ENCODE data around the gene TXNRD2. TPM values are rescaled to one million over a fixed set of nuclear protein-coding genes. Genes with fewer than 3 reads are reported as not detected.
A peak's percentile ranks its signal among the peaks of the same experiment; 100 is the strongest.

Gene TXNRD2
- total and polyA plus RNA-seq, 7 donors: 13.7 to 35.1 (median 21.1) TPM

- peak in 1 of 2 donors; percentile 35 for DNase-seq
- no peak for TF ChIP-seq CTCF (IDR thresholded peaks at IDR 0.05)
- ATAC-seq: no peak
- 99% methylated on average over 3 of the region's 3 CpGs for WGBS, 3 donors
- Histone ChIP-seq H3K4me3 (no peak overlapping the region), H3K36me3 (ENCODE audit: insufficient read depth in 1 of 2, low read depth in 1 of 2) (no peaks in the 10 kb centered on the region), H3K4me1 (no peaks in the 10 kb centered on the region), H3K27ac (no peak overlapping the region), H3K9me3 (no peaks in the 10 kb centered on the region), H3K27me3 (ENCODE audit: insufficient read depth in 3 of 3, low read length in 2 of 3) (no peaks in the 10 kb centered on the region)
- intact Hi-C loops (cut with DNase I): no loop called here
Observed at GRCh38 chr22:19868333-19868732, 73.3 kb downstream of the TXNRD2 start.

- DNase-seq (peak in 1 of 2 donors; percentile 20), ATAC-seq (no peak)
- 90 to 95% (median 94%) methylated on average over 7 of the region's 7 CpGs for WGBS, 3 donors
- Histone ChIP-seq H3K36me3 (ENCODE audit: insufficient read depth in 1 of 2, low read depth in 1 of 2) (no peaks in the 10 kb centered on the region), H3K27me3 (ENCODE audit: insufficient read depth in 3 of 3, low read length in 2 of 3) (no peaks in the 10 kb centered on the region), H3K4me3 (no peak overlapping the region), H3K9me3 (no peaks in the 10 kb centered on the region), H3K4me1 (no peaks in the 10 kb centered on the region), H3K27ac (no peak overlapping the region)
- intact Hi-C loops (cut with DNase I): no loop called here
- no peak for TF ChIP-seq CTCF (IDR thresholded peaks at IDR 0.05)
Observed at GRCh38 chr22:19867617-19868016, 74.0 kb downstream of the TXNRD2 start.

GRCh38 chr22:19866665-19867009 is 75.0 kb downstream of the TXNRD2 start:
- intact Hi-C loops (cut with DNase I): no loop called here
- Histone ChIP-seq H3K4me3 (no peak overlapping the region), H3K27me3 (ENCODE audit: insufficient read depth in 3 of 3, low read length in 2 of 3) (no peaks in the 10 kb centered on the region), H3K9me3 (no peaks in the 10 kb centered on the region), H3K27ac (no peak overlapping the region), H3K4me1 (no peaks in the 10 kb centered on the region), H3K36me3 (ENCODE audit: insufficient read depth in 1 of 2, low read depth in 1 of 2) (no peaks in the 10 kb centered on the region)
- 90 to 93% (median 91%) methylated on average over 3 of the region's 3 CpGs for WGBS, 3 donors
- no peak for TF ChIP-seq CTCF (IDR thresholded peaks at IDR 0.05)
- no peak for DNase-seq
- ATAC-seq: no peak

- ATAC-seq: no peak
- WGBS, 3 donors: 72 to 84% (median 73%) methylated on average over 12 of the region's 12 CpGs
- intact Hi-C loops (cut with DNase I): no loop called here
Observed at GRCh38 chr22:19865141-19865829, 76.3 kb downstream of the TXNRD2 start.

More at GRCh38 chr22:19865141-19865829, 76.3 kb downstream of the TXNRD2 start:
- no peak overlapping the region for H3K4me3 ChIP-seq
- H3K4me1 ChIP-seq: no peaks in the 10 kb centered on the region
- no peaks in the 10 kb centered on the region for H3K27me3 ChIP-seq (ENCODE audit: insufficient read depth in 3 of 3, low read length in 2 of 3)
- no peaks in the 10 kb centered on the region for H3K9me3 ChIP-seq
- DNase-seq: no peak
- no peak for TF ChIP-seq CTCF (IDR thresholded peaks at IDR 0.05)
- no peaks in the 10 kb centered on the region for H3K36me3 ChIP-seq (ENCODE audit: insufficient read depth in 1 of 2, low read depth in 1 of 2)
- H3K27ac ChIP-seq: no peak overlapping the region
